ENCODE measurements around the gene TMEM236. TPM values are rescaled to one million over a fixed set of nuclear protein-coding genes. Genes with fewer than 3 reads are reported as not detected.
"Not testable (repeated sequence)": the region's sequence is repeated elsewhere in the genome, so short reads cannot be mapped to it uniquely, and the experiment has no call there.

The TMEM236 gene
- under 1 TPM; 0.03 to 0.11 (median 0.05) TPM for total RNA-seq

- H3K4me3 Mint-ChIP-seq = no peak within 1 kb of the TSS
- no peaks in the 10 kb centered on the region for H3K36me3 Mint-ChIP-seq (ENCODE audit: insufficient read depth)
- ATAC-seq (no peak), DNase-seq (no peak)
- H3K9me3 Mint-ChIP-seq = no peaks in the 10 kb centered on the region
- H3K4me1 Mint-ChIP-seq (ENCODE audit: low read depth) = peaks cover 3% of the 10 kb centered on the region
- no peaks in the 10 kb centered on the region for H3K27me3 Mint-ChIP-seq (ENCODE audit: low read depth)
Measured at GRCh38 chr10:17751781-17752445, at the start of gene TMEM236. Gene TMEM236, plus strand, starts transcription at chr10:17752201. Its CDS starts 95 bp downstream, at chr10:17752296.

DNA sequence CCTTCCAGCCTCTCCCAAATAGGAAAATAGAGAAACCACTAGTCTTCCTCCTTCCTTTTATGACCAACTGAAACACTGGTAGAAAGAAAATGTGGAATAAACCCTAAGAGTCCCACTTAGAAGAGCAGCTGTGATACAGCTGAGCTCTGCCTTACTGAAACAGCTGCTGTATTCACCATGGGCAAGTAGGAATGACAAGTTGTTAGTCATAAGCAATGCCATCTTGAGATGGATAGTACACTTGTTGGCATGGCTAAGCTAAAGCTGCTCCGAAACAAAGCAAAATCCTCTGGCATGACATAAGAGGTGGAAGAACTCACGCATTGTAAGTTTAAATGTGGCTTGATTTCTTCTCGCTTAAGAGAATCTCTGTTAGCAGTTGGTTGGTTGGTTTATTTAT, 48.3 kb upstream of the TMEM236 start:
- ATAC-seq = no peak
- peaks cover 10% of the 10 kb centered on the region for H3K36me3 Mint-ChIP-seq (ENCODE audit: insufficient read depth)
- no peaks in the 10 kb centered on the region for H3K9me3 Mint-ChIP-seq
- H3K4me1 Mint-ChIP-seq (ENCODE audit: low read depth) = no peaks in the 10 kb centered on the region
- H3K4me3 Mint-ChIP-seq = no peak overlapping the region
- no peaks in the 10 kb centered on the region for H3K27me3 Mint-ChIP-seq (ENCODE audit: low read depth)
- no peak for DNase-seq

DNA sequence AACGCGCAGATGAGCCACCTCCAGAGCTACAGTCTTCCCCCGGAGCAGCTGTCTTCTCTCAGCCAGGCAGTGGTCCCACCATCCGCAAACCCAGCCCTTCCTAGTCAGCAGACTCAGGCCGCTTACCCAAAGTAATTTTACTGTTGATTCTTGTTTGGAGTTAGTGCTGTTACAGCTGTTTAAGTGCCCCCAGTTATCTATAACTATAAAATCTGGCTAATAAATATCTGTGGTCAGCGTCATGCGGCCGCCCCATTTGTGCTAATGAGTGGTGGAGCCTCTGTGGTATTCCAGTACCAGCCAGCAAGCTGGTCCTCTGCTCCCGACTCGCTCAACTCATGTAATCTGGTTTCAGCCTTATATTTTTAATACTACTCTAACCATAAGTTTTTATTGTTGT, 43.2 kb upstream of the TMEM236 start:
- no peak overlapping the region for H3K4me3 Mint-ChIP-seq
- peaks cover 27% of the 10 kb centered on the region for H3K36me3 Mint-ChIP-seq (ENCODE audit: insufficient read depth)
- H3K9me3 Mint-ChIP-seq = no peaks in the 10 kb centered on the region

GRCh38 chr10:17709492-17709891, 42.5 kb upstream of the TMEM236 start:
- DNase-seq (no peak), ATAC-seq (no peak)
- Mint-ChIP-seq H3K4me3 (no peak overlapping the region), H3K4me1 (ENCODE audit: low read depth) (no peaks in the 10 kb centered on the region), H3K9me3 (no peaks in the 10 kb centered on the region), H3K36me3 (ENCODE audit: insufficient read depth) (peaks cover 34% of the 10 kb centered on the region), H3K27me3 (ENCODE audit: low read depth) (no peaks in the 10 kb centered on the region)

More for the DNA sequence above, 43.2 kb upstream of the TMEM236 start:
- no peaks in the 10 kb centered on the region for H3K27me3 Mint-ChIP-seq (ENCODE audit: low read depth)
- ATAC-seq (no peak), DNase-seq (no peak)
- H3K4me1 Mint-ChIP-seq (ENCODE audit: low read depth) = no peaks in the 10 kb centered on the region

DNA sequence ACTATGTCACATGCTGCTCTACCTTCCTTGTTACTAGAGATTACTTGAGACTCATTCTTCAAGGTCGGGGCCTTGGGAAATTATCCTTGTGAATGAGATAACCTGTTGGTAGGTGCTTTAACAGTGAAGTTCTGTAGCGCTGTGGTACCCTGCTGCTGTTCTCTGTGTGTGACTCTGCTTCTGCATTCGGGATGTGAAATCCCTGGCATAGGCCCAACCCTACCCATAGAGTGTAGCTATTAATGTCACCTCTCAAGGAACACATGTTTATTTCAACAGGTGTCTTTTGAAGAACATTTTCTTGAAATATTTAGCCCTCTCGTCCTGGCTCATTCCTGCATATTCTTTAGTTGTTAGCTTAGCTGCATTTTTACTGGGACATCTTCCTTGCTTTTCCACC, 41.8 kb upstream of the TMEM236 start:
- Mint-ChIP-seq H3K4me3 (no peak overlapping the region), H3K9me3 (no peaks in the 10 kb centered on the region), H3K4me1 (ENCODE audit: low read depth) (no peaks in the 10 kb centered on the region), H3K36me3 (ENCODE audit: insufficient read depth) (peaks cover 38% of the 10 kb centered on the region), H3K27me3 (ENCODE audit: low read depth) (no peaks in the 10 kb centered on the region)
- no peak for DNase-seq
- ATAC-seq = no peak

DNA sequence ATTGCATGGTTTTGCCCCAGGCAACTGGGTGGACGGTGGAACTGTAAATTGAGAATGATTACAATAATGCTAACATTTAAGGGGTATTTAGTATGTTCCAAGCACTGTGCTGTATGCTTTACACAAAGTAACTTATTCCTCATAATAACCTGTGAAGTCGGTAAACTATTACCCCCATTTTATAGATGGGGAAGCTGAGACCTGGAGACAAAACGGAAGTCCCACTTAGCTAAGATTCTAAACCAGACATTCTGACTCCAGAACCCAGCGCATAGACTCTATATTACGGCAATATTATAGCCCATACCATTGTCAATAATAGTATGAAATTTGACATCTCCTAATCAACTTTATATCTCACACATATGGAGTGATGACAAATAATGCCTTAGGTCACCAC, 39.9 kb upstream of the TMEM236 start:
- no peaks in the 10 kb centered on the region for H3K4me1 Mint-ChIP-seq (ENCODE audit: low read depth)
- no peak for DNase-seq
- no peaks in the 10 kb centered on the region for H3K27me3 Mint-ChIP-seq (ENCODE audit: low read depth)
- peaks cover 44% of the 10 kb centered on the region for H3K36me3 Mint-ChIP-seq (ENCODE audit: insufficient read depth)
- no peaks in the 10 kb centered on the region for H3K9me3 Mint-ChIP-seq
- no peak overlapping the region for H3K4me3 Mint-ChIP-seq
- ATAC-seq = no peak

DNA sequence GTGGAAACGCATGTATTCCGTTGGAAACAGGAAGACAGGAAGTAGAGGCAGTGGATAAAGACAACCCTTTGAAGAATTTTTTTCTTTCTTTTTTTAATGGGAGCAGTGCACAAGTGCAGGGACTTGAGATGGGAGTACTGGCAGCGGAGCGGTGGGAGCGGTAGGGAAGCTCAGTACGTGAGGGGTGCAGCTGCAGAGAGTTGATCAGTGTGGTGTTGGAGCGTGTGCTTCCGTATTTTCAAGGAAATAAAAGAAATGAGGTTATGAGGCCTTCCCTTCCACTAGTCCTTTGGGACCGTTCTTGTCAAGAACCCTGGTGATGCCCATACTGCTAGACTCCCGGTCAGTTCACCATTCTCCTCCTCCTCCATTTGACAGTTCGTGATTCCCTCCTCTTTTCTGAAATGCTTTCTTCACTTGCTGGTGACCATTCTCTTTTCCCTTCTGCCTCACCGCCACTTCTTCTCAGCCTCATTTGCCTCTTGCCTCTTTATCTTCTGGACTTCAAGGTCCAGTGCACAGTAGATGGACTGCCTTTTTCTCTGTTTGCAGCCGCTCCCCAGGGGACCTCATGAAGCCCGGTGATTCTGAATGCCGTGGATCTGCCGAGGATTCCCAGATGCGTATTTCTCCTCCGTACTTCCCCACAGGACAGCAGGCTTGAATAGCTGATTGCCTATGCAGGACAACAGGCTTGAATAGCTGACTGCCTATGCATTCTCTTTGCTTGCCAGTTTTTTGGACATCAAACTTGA, 39.1 kb upstream of the TMEM236 start:
- Mint-ChIP-seq H3K27me3 (ENCODE audit: low read depth) (no peaks in the 10 kb centered on the region), H3K4me3 (no peak overlapping the region), H3K9me3 (no peaks in the 10 kb centered on the region), H3K36me3 (ENCODE audit: insufficient read depth) (peaks cover 49% of the 10 kb centered on the region), H3K4me1 (ENCODE audit: low read depth) (no peaks in the 10 kb centered on the region)
- ATAC-seq (no peak), DNase-seq (no peak)

DNA sequence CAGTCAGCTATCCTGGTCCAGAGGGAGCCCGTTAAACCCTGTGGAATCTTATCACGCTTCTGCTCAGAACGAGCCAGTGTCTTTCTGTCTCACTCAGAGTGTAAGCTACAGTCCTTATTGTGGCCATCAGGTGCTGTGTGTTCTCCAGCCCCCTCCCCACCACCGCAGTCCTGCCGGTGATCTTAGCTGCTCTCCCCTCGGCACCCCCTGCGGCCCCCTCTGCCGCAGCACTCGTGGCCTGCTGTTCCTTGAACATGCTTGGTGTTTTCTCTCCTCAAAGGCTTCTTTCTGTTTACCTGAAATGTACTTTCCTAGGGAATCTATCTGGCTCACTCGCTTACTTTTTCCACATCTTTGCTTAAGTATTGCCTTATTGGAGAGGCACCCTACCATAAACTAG, 38.2 kb upstream of the TMEM236 start:
- Mint-ChIP-seq H3K36me3 (ENCODE audit: insufficient read depth) (peaks cover 54% of the 10 kb centered on the region), H3K4me3 (no peak overlapping the region), H3K9me3 (no peaks in the 10 kb centered on the region), H3K27me3 (ENCODE audit: low read depth) (no peaks in the 10 kb centered on the region), H3K4me1 (ENCODE audit: low read depth) (no peaks in the 10 kb centered on the region)
- ATAC-seq (no peak), DNase-seq (no peak)

DNA sequence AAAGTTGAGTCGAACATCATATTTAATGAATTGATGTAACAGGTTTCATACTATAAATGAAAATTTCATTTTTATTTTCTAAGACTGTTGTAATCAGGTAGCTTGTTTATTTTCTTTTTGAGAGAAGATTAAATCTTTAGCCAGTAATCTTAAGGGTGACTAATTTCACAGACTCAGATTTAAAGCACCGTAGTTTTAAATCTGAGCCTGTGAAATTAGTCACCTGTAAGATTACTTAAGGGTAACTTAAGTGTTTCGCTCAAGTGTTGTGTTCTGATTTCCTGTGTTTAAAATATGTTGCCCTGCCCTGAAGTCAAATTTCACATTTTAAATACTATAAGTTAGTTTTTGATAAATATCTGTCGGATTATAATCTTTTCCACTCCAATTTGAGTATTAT, 35.8 kb upstream of the TMEM236 start:
- no peak for DNase-seq
- no peak for ATAC-seq
- peaks cover 54% of the 10 kb centered on the region for H3K36me3 Mint-ChIP-seq (ENCODE audit: insufficient read depth)

GRCh38 chr10:17722317-17723014, 29.5 kb upstream of the TMEM236 start:
- not testable (repeated sequence) for ATAC-seq; H3K9me3 Mint-ChIP-seq; H3K4me1 Mint-ChIP-seq (ENCODE audit: low read depth); DNase-seq; H3K4me3 Mint-ChIP-seq; H3K27me3 Mint-ChIP-seq (ENCODE audit: low read depth)
- H3K36me3 Mint-ChIP-seq (ENCODE audit: insufficient read depth) = peaks cover 33% of the 10 kb centered on the region

More for the DNA sequence above, 35.8 kb upstream of the TMEM236 start:
- Mint-ChIP-seq H3K27me3 (ENCODE audit: low read depth) (no peaks in the 10 kb centered on the region), H3K4me3 (no peak overlapping the region), H3K4me1 (ENCODE audit: low read depth) (no peaks in the 10 kb centered on the region), H3K9me3 (no peaks in the 10 kb centered on the region)

GRCh38 chr10:17725703-17726102, 26.3 kb upstream of the TMEM236 start:
- Mint-ChIP-seq H3K4me3 (no peak overlapping the region), H3K36me3 (ENCODE audit: insufficient read depth) (peaks cover 18% of the 10 kb centered on the region), H3K27me3 (ENCODE audit: low read depth) (no peaks in the 10 kb centered on the region), H3K4me1 (ENCODE audit: low read depth) (no peaks in the 10 kb centered on the region), H3K9me3 (no peaks in the 10 kb centered on the region)
- DNase-seq = no peak
- ATAC-seq = no peak

DNA sequence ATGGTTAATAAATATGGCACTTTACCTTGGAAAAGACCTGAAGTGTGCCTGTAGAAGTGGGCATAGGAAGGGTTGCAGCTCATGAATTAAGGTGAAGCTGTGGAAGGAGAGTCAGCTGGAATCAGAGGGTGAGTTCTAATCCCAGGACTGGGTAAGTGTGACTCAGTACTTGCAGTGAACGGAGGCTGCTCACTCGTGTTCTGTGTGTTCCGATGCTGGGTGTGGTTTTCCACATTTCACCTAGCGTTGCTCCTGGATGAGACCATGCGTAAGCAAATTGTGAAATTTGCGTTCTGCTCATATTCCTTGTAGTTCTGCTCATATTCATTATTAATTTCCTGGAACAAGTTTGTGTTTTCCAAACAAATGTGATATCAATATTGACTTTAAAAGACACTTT, 22.4 kb upstream of the TMEM236 start:
- H3K27me3 Mint-ChIP-seq (ENCODE audit: low read depth) = no peaks in the 10 kb centered on the region
- peaks cover 2% of the 10 kb centered on the region for H3K36me3 Mint-ChIP-seq (ENCODE audit: insufficient read depth)

GRCh38 chr10:17730667-17731066, 21.3 kb upstream of the TMEM236 start:
- H3K9me3 Mint-ChIP-seq = no peaks in the 10 kb centered on the region
- H3K36me3 Mint-ChIP-seq (ENCODE audit: insufficient read depth) = no peaks in the 10 kb centered on the region
- DNase-seq (no peak), ATAC-seq (no peak)
- H3K4me3 Mint-ChIP-seq = no peak overlapping the region
- H3K4me1 Mint-ChIP-seq (ENCODE audit: low read depth) = no peaks in the 10 kb centered on the region
- no peaks in the 10 kb centered on the region for H3K27me3 Mint-ChIP-seq (ENCODE audit: low read depth)

More for the DNA sequence above, 22.4 kb upstream of the TMEM236 start:
- H3K4me3 Mint-ChIP-seq = no peak overlapping the region
- DNase-seq (no peak), ATAC-seq (no peak)
- H3K4me1 Mint-ChIP-seq (ENCODE audit: low read depth) = no peaks in the 10 kb centered on the region
- H3K9me3 Mint-ChIP-seq = no peaks in the 10 kb centered on the region

- no peak for ATAC-seq
- Mint-ChIP-seq H3K4me1 (ENCODE audit: low read depth) (no peaks in the 10 kb centered on the region), H3K9me3 (no peaks in the 10 kb centered on the region), H3K4me3 (no peak overlapping the region), H3K27me3 (ENCODE audit: low read depth) (no peaks in the 10 kb centered on the region), H3K36me3 (ENCODE audit: insufficient read depth) (no peaks in the 10 kb centered on the region)
- no peak for DNase-seq
Measured at GRCh38 chr10:17731331-17732020, 20.5 kb upstream of the TMEM236 start.
